Measurements from ENCODE around the gene UBE2G2. TPM values are rescaled to one million over a fixed set of nuclear protein-coding genes. Genes with fewer than 3 reads are reported as not detected.

UBE2G2 gene
- total RNA-seq, 2 donors from 2014 or later = 67.7 to 138 TPM

- no peak overlapping the region for H3K27ac ChIP-seq
These were observed 11.5 kb upstream of the UBE2G2 start for GRCh38 chr21:44813149-44813548.

DNA sequence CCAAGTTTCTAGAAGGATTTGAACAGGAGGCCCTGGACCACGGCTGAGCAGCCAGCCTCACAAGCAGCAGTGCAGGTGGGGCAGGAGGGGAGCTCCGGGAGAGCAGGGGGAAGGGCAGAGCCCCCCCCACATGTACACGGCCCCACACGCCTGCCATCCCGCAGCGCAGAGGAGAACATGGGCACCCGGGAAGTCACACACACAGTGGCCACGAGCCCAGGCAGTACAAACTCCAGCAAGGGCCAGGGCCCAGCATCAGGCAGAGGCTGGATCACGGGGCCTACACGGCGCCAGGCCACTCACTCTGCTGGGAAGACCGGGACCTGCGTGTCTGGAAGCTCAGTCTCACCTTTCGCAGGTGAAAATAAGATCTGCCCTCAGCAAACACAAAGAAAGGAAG is 11.0 kb upstream of the UBE2G2 start:
- Histone ChIP-seq H3K4me1 (ENCODE audit: control insufficient read depth in 1 of 2, low read depth in 2 of 2) (peaks cover 6 to 11% of the 10 kb centered on the region in 2 donors), H3K4me3 (no peak overlapping the region), H3K27me3 (replicated peaks; ENCODE audit: insufficient read depth) (no peaks in the 10 kb centered on the region), H3K9me3 (no peaks in the 10 kb centered on the region), H3K27ac (no peak overlapping the region), H3K36me3 (peaks cover 24% of the 10 kb centered on the region)
- no peak for ATAC-seq (ENCODE audit: insufficient number of reproducible peaks, low FRiP score, low read depth)
- DNase-seq (ENCODE audit: low spot score) = no peak
- TF ChIP-seq, protein P1, sequence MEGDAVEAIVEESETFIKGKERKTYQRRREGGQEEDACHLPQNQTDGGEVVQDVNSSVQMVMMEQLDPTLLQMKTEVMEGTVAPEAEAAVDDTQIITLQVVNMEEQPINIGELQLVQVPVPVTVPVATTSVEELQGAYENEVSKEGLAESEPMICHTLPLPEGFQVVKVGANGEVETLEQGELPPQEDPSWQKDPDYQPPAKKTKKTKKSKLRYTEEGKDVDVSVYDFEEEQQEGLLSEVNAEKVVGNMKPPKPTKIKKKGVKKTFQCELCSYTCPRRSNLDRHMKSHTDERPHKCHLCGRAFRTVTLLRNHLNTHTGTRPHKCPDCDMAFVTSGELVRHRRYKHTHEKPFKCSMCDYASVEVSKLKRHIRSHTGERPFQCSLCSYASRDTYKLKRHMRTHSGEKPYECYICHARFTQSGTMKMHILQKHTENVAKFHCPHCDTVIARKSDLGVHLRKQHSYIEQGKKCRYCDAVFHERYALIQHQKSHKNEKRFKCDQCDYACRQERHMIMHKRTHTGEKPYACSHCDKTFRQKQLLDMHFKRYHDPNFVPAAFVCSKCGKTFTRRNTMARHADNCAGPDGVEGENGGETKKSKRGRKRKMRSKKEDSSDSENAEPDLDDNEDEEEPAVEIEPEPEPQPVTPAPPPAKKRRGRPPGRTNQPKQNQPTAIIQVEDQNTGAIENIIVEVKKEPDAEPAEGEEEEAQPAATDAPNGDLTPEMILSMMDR (IDR thresholded peaks at IDR 0.05) = no peak

More at GRCh38 chr21:44813149-44813548, 11.5 kb upstream of the UBE2G2 start:
- ATAC-seq (ENCODE audit: insufficient number of reproducible peaks, low FRiP score, low read depth) (no peak), DNase-seq (ENCODE audit: low spot score) (no peak)
- Histone ChIP-seq H3K4me3 (no peak overlapping the region), H3K4me1 (ENCODE audit: control insufficient read depth in 1 of 2, low read depth in 2 of 2) (peaks cover 6 to 11% of the 10 kb centered on the region in 2 donors), H3K36me3 (peaks cover 23% of the 10 kb centered on the region), H3K27me3 (replicated peaks; ENCODE audit: insufficient read depth) (no peaks in the 10 kb centered on the region), H3K9me3 (no peaks in the 10 kb centered on the region)
- TF ChIP-seq, protein P1 (IDR thresholded peaks at IDR 0.05) = no peak

DNA sequence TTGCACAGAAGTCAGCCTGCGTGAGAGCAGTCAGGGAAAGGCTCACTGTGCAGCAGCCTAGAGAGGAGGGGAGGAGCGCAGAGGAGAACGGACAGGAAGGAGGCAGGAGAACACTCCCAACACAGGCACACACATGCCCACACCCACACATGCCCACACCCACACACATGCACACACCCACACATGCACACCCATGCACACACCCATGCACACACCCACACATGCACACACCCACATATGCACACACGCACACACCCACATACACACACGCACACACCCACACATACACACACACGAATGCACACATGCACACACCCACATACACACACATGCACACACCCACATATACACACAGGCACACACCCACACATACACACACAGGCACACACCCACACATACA is 9.2 kb upstream of the UBE2G2 start:
- Histone ChIP-seq H3K4me3 (no peak overlapping the region), H3K27me3 (replicated peaks; ENCODE audit: insufficient read depth) (no peaks in the 10 kb centered on the region), H3K4me1 (ENCODE audit: control insufficient read depth in 1 of 2, low read depth in 2 of 2) (no peaks in the 10 kb centered on the region), H3K27ac (no peak overlapping the region), H3K36me3 (peaks cover 38% of the 10 kb centered on the region), H3K9me3 (no peaks in the 10 kb centered on the region)
- TF ChIP-seq, protein P1 (IDR thresholded peaks at IDR 0.05) = no peak
- DNase-seq (ENCODE audit: low spot score) (no peak), ATAC-seq (ENCODE audit: insufficient number of reproducible peaks, low FRiP score, low read depth) (no peak)

GRCh38 chr21:44805859-44806258 is 4.2 kb upstream of the UBE2G2 start:
- Histone ChIP-seq H3K9me3 (no peaks in the 10 kb centered on the region), H3K27me3 (replicated peaks; ENCODE audit: insufficient read depth) (no peaks in the 10 kb centered on the region), H3K27ac (no peak overlapping the region), H3K36me3 (peaks cover 41% of the 10 kb centered on the region), H3K4me1 (ENCODE audit: control insufficient read depth in 1 of 2, low read depth in 2 of 2) (peaks cover 7 to 10% of the 10 kb centered on the region in 2 donors), H3K4me3 (no peak overlapping the region)
- no peak for DNase-seq (ENCODE audit: low spot score)
- no peak for ATAC-seq (ENCODE audit: insufficient number of reproducible peaks, low FRiP score, low read depth)
- TF ChIP-seq, protein P1 (IDR thresholded peaks at IDR 0.05) = no peak

GRCh38 chr21:44805226-44805625 is 3.6 kb upstream of the UBE2G2 start:
- Histone ChIP-seq H3K36me3 (peaks cover 37% of the 10 kb centered on the region), H3K4me3 (no peak overlapping the region), H3K27me3 (replicated peaks; ENCODE audit: insufficient read depth) (no peaks in the 10 kb centered on the region), H3K9me3 (no peaks in the 10 kb centered on the region), H3K4me1 (ENCODE audit: control insufficient read depth in 1 of 2, low read depth in 2 of 2) (peaks cover 13 to 16% of the 10 kb centered on the region in 2 donors), H3K27ac (no peak overlapping the region)
- no peak for ATAC-seq (ENCODE audit: insufficient number of reproducible peaks, low FRiP score, low read depth)
- DNase-seq (ENCODE audit: low spot score) = no peak
- TF ChIP-seq, protein P1 (IDR thresholded peaks at IDR 0.05) = no peak

Measured in thoracic aorta (tissue), 2 donors.